HG02588 (cell line): ENCODE measurements around the gene NDFIP1.

Experiments used
- ATAC-seq: cut with Tn5 transposase; IDR thresholded peaks from one replicate; pipeline ENCODE4 v1.9.1; 2021; ENCODE audit warnings: mild to moderate bottlenecking, moderate library complexity; ENCODE audit not compliant: unreplicated experiment

Gene NDFIP1

GRCh38 chr5:142117579-142118151 is 9.1 kb downstream of the NDFIP1 start:
- ATAC-seq = no peak

- ATAC-seq = no peak
These were observed 9.6 kb downstream of the NDFIP1 start for GRCh38 chr5:142118155-142118686.

- no peak for ATAC-seq
These were observed 10.6 kb downstream of the NDFIP1 start for GRCh38 chr5:142119051-142119625.

- no peak for ATAC-seq
These were observed 11.8 kb downstream of the NDFIP1 start for GRCh38 chr5:142120247-142120935.

- no peak for ATAC-seq
These were observed 13.5 kb downstream of the NDFIP1 start for GRCh38 chr5:142122121-142122520.

GRCh38 chr5:142125378-142125777 is 16.8 kb downstream of the NDFIP1 start:
- no peak for ATAC-seq

- ATAC-seq = no peak
These were observed 17.4 kb downstream of the NDFIP1 start for GRCh38 chr5:142125963-142126362.

- ATAC-seq = no peak
These were observed 20.2 kb downstream of the NDFIP1 start for GRCh38 chr5:142128675-142129208.

GRCh38 chr5:142129446-142130066 is 21.0 kb downstream of the NDFIP1 start:
- ATAC-seq = no peak

- no peak for ATAC-seq
These were observed 22.8 kb downstream of the NDFIP1 start for GRCh38 chr5:142131394-142131793.

GRCh38 chr5:142132916-142133315 is 24.3 kb downstream of the NDFIP1 start:
- no peak for ATAC-seq

- ATAC-seq = no peak
These were observed 25.0 kb downstream of the NDFIP1 start for GRCh38 chr5:142133330-142134206.

- no peak for ATAC-seq
These were observed 25.9 kb downstream of the NDFIP1 start for GRCh38 chr5:142134331-142135010.

GRCh38 chr5:142141463-142141862 is 32.9 kb downstream of the NDFIP1 start:
- no peak for ATAC-seq

- no peak for ATAC-seq
These were observed 35.3 kb downstream of the NDFIP1 start for GRCh38 chr5:142143878-142144277.

- ATAC-seq = peak; percentile 76
These were observed 36.7 kb downstream of the NDFIP1 start for GRCh38 chr5:142145106-142145900.

- no peak for ATAC-seq
These were observed 40.8 kb downstream of the NDFIP1 start for GRCh38 chr5:142149363-142149762.

- ATAC-seq = no peak
These were observed 41.9 kb downstream of the NDFIP1 start for GRCh38 chr5:142150431-142150830.
